HG03097 (cell line): ENCODE data around the gene LAMB2.

Experiments
- ATAC-seq: cut with Tn5 transposase; IDR thresholded peaks from one replicate; pipeline ENCODE4 v1.9.1; 2021; ENCODE audit not compliant: unreplicated experiment, low FRiP score

The LAMB2 gene

GRCh38 chr3:49079270-49079669 is 53.6 kb downstream of the LAMB2 start:
- ATAC-seq, result no peak

GRCh38 chr3:49076646-49077045 is 56.2 kb downstream of the LAMB2 start:
- no peak for ATAC-seq

GRCh38 chr3:49076116-49076515 is 56.7 kb downstream of the LAMB2 start:
- no peak for ATAC-seq
